ENCODE results near the gene SYT9.

Gene SYT9

GRCh38 chr11:7448201-7448600 lies 196.5 kb downstream of the SYT9 start:
- TF ChIP-seq CREB1 (IDR thresholded peaks at IDR 0.05; ENCODE audit: low read depth) = no peak
- TF ChIP-seq TCF12 (IDR thresholded peaks at IDR 0.05; ENCODE audit: low read depth) = no peak
- no peak for TF ChIP-seq TAF1 (IDR thresholded peaks at IDR 0.05; ENCODE audit: low read depth)
- no peak for TF ChIP-seq CEBPB (IDR thresholded peaks at IDR 0.05)
- no peak for TF ChIP-seq TEAD4 (IDR thresholded peaks at IDR 0.05)
- TF ChIP-seq EGR1 (IDR thresholded peaks at IDR 0.05) = no peak
- TF ChIP-seq FOXM1 (IDR thresholded peaks at IDR 0.05; ENCODE audit: borderline replicate concordance, low read depth) = no peak
- no peak for TF ChIP-seq ZBTB7A (IDR thresholded peaks at IDR 0.05; ENCODE audit: low read depth)
- TF ChIP-seq REST (IDR thresholded peaks at IDR 0.05; ENCODE audit: low read depth) = no peak
- no peak for TF ChIP-seq EP300 (IDR thresholded peaks at IDR 0.05; ENCODE audit: borderline replicate concordance)
- no peak for TF ChIP-seq RAD21 (IDR thresholded peaks at IDR 0.05; ENCODE audit: low read depth)

- TF ChIP-seq USF1 (IDR thresholded peaks at IDR 0.05) (no peak), MAX (IDR thresholded peaks at IDR 0.05) (no peak), CEBPB (IDR thresholded peaks at IDR 0.05) (no peak), TEAD4 (IDR thresholded peaks at IDR 0.05) (no peak), FOXM1 (IDR thresholded peaks at IDR 0.05; ENCODE audit: borderline replicate concordance, low read depth) (no peak), CREB1 (IDR thresholded peaks at IDR 0.05; ENCODE audit: low read depth) (no peak), NFIC (IDR thresholded peaks at IDR 0.05) (no peak), TCF12 (IDR thresholded peaks at IDR 0.05; ENCODE audit: low read depth) (no peak), ZBTB7A (IDR thresholded peaks at IDR 0.05; ENCODE audit: low read depth) (no peak), TAF1 (IDR thresholded peaks at IDR 0.05; ENCODE audit: low read depth) (no peak), EGR1 (IDR thresholded peaks at IDR 0.05) (no peak), RAD21 (IDR thresholded peaks at IDR 0.05; ENCODE audit: low read depth) (no peak), REST (IDR thresholded peaks at IDR 0.05; ENCODE audit: low read depth) (no peak), YY1 (IDR thresholded peaks at IDR 0.05; ENCODE audit: low read depth) (no peak), EP300 (IDR thresholded peaks at IDR 0.05; ENCODE audit: borderline replicate concordance) (no peak)
Observed at GRCh38 chr11:7449211-7449840, 197.6 kb downstream of the SYT9 start.

- TF ChIP-seq REST (IDR thresholded peaks at IDR 0.05; ENCODE audit: low read depth) = no peak
- no peak for TF ChIP-seq YY1 (IDR thresholded peaks at IDR 0.05; ENCODE audit: low read depth)
- no peak for TF ChIP-seq USF1 (IDR thresholded peaks at IDR 0.05)
- no peak for TF ChIP-seq TCF12 (IDR thresholded peaks at IDR 0.05; ENCODE audit: low read depth)
- TF ChIP-seq EGR1 (IDR thresholded peaks at IDR 0.05) = no peak
- TF ChIP-seq FOXM1 (IDR thresholded peaks at IDR 0.05; ENCODE audit: borderline replicate concordance, low read depth) = no peak
- no peak for TF ChIP-seq MAX (IDR thresholded peaks at IDR 0.05)
- no peak for TF ChIP-seq CEBPB (IDR thresholded peaks at IDR 0.05)
Observed at GRCh38 chr11:7449841-7450214, 198.1 kb downstream of the SYT9 start.

GRCh38 chr11:7450836-7451235 lies 199.1 kb downstream of the SYT9 start:
- no peak for TF ChIP-seq EP300 (IDR thresholded peaks at IDR 0.05; ENCODE audit: borderline replicate concordance)
- TF ChIP-seq CREB1 (IDR thresholded peaks at IDR 0.05; ENCODE audit: low read depth) = no peak
- TF ChIP-seq USF1 (IDR thresholded peaks at IDR 0.05) = no peak
- TF ChIP-seq TCF12 (IDR thresholded peaks at IDR 0.05; ENCODE audit: low read depth) = no peak
- no peak for TF ChIP-seq RAD21 (IDR thresholded peaks at IDR 0.05; ENCODE audit: low read depth)
- TF ChIP-seq YY1 (IDR thresholded peaks at IDR 0.05; ENCODE audit: low read depth) = no peak
- no peak for TF ChIP-seq FOXM1 (IDR thresholded peaks at IDR 0.05; ENCODE audit: borderline replicate concordance, low read depth)
- TF ChIP-seq ZBTB7A (IDR thresholded peaks at IDR 0.05; ENCODE audit: low read depth) = no peak
- no peak for TF ChIP-seq MAX (IDR thresholded peaks at IDR 0.05)
- TF ChIP-seq TEAD4 (IDR thresholded peaks at IDR 0.05) = no peak
